HFFc6 (cell line): Measurements from ENCODE around the gene SNAP47. TPM values are rescaled to one million over a fixed set of nuclear protein-coding genes. Genes with fewer than 3 reads are reported as not detected.

Source experiments
- DNase-seq: peaks from one replicate; pipeline ENCODE4 v3.0.0-alpha.2; 2018
- H3K27ac Mint-ChIP-seq: 2 replicates; pipeline ENCODE4 v1.8.0; 2020; ENCODE audit warnings: mild to moderate bottlenecking, mixed read lengths
- H3K27me3 Mint-ChIP-seq: 2 replicates; pipeline ENCODE4 v1.8.0; 2021; ENCODE audit warnings: mild to moderate bottlenecking, moderate library complexity, mixed read lengths; ENCODE audit not compliant: insufficient read depth
- H3K36me3 Mint-ChIP-seq: 2 replicates; pipeline ENCODE4 v1.8.0; 2021; ENCODE audit warnings: low read depth, mixed read lengths
- H3K4me1 Mint-ChIP-seq: 2 replicates; pipeline ENCODE4 v1.8.0; 2020; ENCODE audit warnings: low read depth, mixed read lengths
- H3K4me3 Mint-ChIP-seq: 2 replicates; pipeline ENCODE4 v1.8.0; 2020; ENCODE audit warnings: mild to moderate bottlenecking, moderate library complexity, mixed read lengths
- H3K9me3 Mint-ChIP-seq: 2 replicates; pipeline ENCODE4 v1.8.0; 2020; ENCODE audit warnings: mild to moderate bottlenecking, mixed read lengths
- CTCF ChIP-seq: fragments of 200-600 bp; sonication (generic); IDR thresholded peaks from 2 replicates; pipeline ENCODE4 v1.5.0; 2021; ENCODE audit warnings: antibody characterized with exemption, mild to moderate bottlenecking
- total RNA-seq, 6 experiments: library from RNA; stranded (reverse); fragmentation: NEBNext Ultra II Directional; extraction: Animal tissue kit (Norgen Biotek cat#: 25700); gene quantifications; 2 replicates in 1 of 6; 3 replicates in 5 of 6; pipeline ENCODE4 v1.2.3, GENCODE V29; 2021

Gene SNAP47
- total RNA-seq, 6 experiments from 2014 or later, result 27.0 to 31.2 (median 30.4) TPM

GRCh38 chr1:227769047-227769935, 34.1 kb downstream of the SNAP47 start:
- Mint-ChIP-seq H3K27ac (no peak overlapping the region), H3K4me1 (peaks cover 24% of the 10 kb centered on the region), H3K27me3 (peaks cover 2% of the 10 kb centered on the region; the same call in 1 of the 2 replicates), H3K9me3 (no peaks in the 10 kb centered on the region), H3K4me3 (no peak overlapping the region), H3K36me3 (peaks cover 25% of the 10 kb centered on the region)
- TF ChIP-seq CTCF, result no peak
- no peak for DNase-seq

- no peak for TF ChIP-seq CTCF
- no peaks in the 10 kb centered on the region for H3K9me3 Mint-ChIP-seq
- no peak for DNase-seq
- peaks cover 2% of the 10 kb centered on the region; the same call in 1 of the 2 replicates for H3K27me3 Mint-ChIP-seq
- H3K36me3 Mint-ChIP-seq, result peaks cover 23% of the 10 kb centered on the region
- no peak overlapping the region for H3K27ac Mint-ChIP-seq
- H3K4me1 Mint-ChIP-seq, result peaks cover 24% of the 10 kb centered on the region
- H3K4me3 Mint-ChIP-seq, result no peak overlapping the region
These were observed 34.8 kb downstream of the SNAP47 start for GRCh38 chr1:227769936-227770494.

GRCh38 chr1:227770812-227771211, 35.6 kb downstream of the SNAP47 start:
- no peak for TF ChIP-seq CTCF
- no peak for DNase-seq
- Mint-ChIP-seq H3K27ac (no peak overlapping the region), H3K4me1 (peaks cover 30% of the 10 kb centered on the region), H3K27me3 (peaks cover 2% of the 10 kb centered on the region; the same call in 1 of the 2 replicates), H3K36me3 (peaks cover 23% of the 10 kb centered on the region), H3K9me3 (no peaks in the 10 kb centered on the region), H3K4me3 (no peak overlapping the region)

GRCh38 chr1:227771326-227771725, 36.1 kb downstream of the SNAP47 start:
- Mint-ChIP-seq H3K36me3 (peaks cover 23% of the 10 kb centered on the region), H3K4me3 (no peak overlapping the region), H3K9me3 (no peaks in the 10 kb centered on the region), H3K27ac (no peak overlapping the region), H3K4me1 (peaks cover 30% of the 10 kb centered on the region), H3K27me3 (peaks cover 2% of the 10 kb centered on the region; the same call in 1 of the 2 replicates)
- no peak for TF ChIP-seq CTCF
- DNase-seq, result no peak

GRCh38 chr1:227771771-227772170, 36.5 kb downstream of the SNAP47 start:
- H3K36me3 Mint-ChIP-seq, result peaks cover 23% of the 10 kb centered on the region
- peaks cover 2% of the 10 kb centered on the region; the same call in 1 of the 2 replicates for H3K27me3 Mint-ChIP-seq
- H3K4me1 Mint-ChIP-seq, result peaks cover 30% of the 10 kb centered on the region
- TF ChIP-seq CTCF, result no peak
- no peak for DNase-seq
- no peak overlapping the region for H3K27ac Mint-ChIP-seq
- no peak overlapping the region for H3K4me3 Mint-ChIP-seq
- no peaks in the 10 kb centered on the region for H3K9me3 Mint-ChIP-seq
